ENCODE data around the gene NRXN3. TPM values are rescaled to one million over a fixed set of nuclear protein-coding genes. Genes with fewer than 3 reads are reported as not detected.

The NRXN3 gene
- total and polyA plus RNA-seq, 2 of the 13 experiments (the other 11 are each of a cell fraction or from before 2014, with no cell fraction given) = 0.03 TPM; not detected in 1

DNA sequence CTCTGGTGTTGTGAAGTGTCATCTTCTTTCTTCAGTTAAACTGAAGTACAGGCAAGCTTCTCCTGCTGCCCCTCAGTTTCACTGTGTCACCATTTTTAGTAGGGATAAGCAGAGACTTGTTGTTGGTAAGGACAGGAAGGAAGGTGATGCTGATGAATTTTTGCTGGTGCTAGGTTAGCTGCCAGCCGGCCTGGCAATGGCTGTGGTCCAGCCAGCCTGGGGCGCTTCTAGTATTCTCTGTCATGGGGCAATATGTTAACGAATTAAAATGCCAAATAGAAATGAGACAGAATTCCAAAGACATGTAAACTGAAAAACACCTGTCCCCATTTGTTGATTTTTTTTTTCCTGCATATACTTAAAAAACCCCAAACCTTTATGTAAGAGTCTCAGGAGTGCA is 1438.3 kb downstream of the NRXN3 start (continued):
- TF ChIP-seq JDP2 (CRISPR knock-in tag; IDR thresholded peaks at IDR 0.05; ENCODE audit: borderline replicate concordance) (no peak), ZNF510 (CRISPR knock-in tag; IDR thresholded peaks at IDR 0.05; ENCODE audit: low read depth) (no peak), SP140L (CRISPR knock-in tag; IDR thresholded peaks at IDR 0.05; ENCODE audit: borderline replicate concordance) (no peak)

GRCh38 chr14:79613625-79614024 is 1443.5 kb downstream of the NRXN3 start:
- POLR2A ChIA-PET = no interaction called here
- intact Hi-C loops (cut with micrococcal nuclease; ENCODE audit: unreplicated experiment) (no loop called here), in situ Hi-C loops (cut with HindIII; ENCODE audit: extremely low pct_ligation_motif_present, low pct_unique_long_range_greater_than_20kb) (no loop called here)
- TF ChIP-seq ZNF496 (CRISPR knock-in tag; IDR thresholded peaks at IDR 0.05; ENCODE audit: insufficient replicate concordance) (no peak), ARID2 (CRISPR knock-in tag; IDR thresholded peaks at IDR 0.05; ENCODE audit: borderline replicate concordance) (no peak)
- H3K9ac ChIP-seq (ENCODE audit: insufficient read depth, low read depth, low read length) = no peak overlapping the region
- no peak overlapping the region for H3K4me3 ChIP-seq (replicated peaks in 1 of 3; ENCODE audit: insufficient read depth in 1 of 3, low read depth in 2 of 3, low read length in 3 of 3)
- no peaks in the 10 kb centered on the region for H3K4me1 ChIP-seq (ENCODE audit: insufficient read depth, low read length)
- H3K4me2 ChIP-seq (ENCODE audit: low read depth, low read length) = no peak overlapping the region
- H4K20me1 ChIP-seq (ENCODE audit: insufficient read depth, low read length) = no peaks in the 10 kb centered on the region
- WGBS (ENCODE audit: low lambda C conversion rate) = 55% methylated on average over 5 of the region's 5 CpGs
- CTCF ChIA-PET (ENCODE audit: low intra/inter-chr PET ratio, low total read pairs) = no interaction called here
- FAIRE-seq (no peak), ATAC-seq (no peak), DNase-seq (ENCODE audit: low spot score) (no peak)
- no peaks in the 10 kb centered on the region for H3K79me2 ChIP-seq (ENCODE audit: insufficient read depth, low read length)
- H3K27ac ChIP-seq (ENCODE audit: extremely low read length, insufficient read depth, low read length) = no peak overlapping the region
- H3K36me3 ChIP-seq (replicated peaks in 1 of 2; ENCODE audit: control insufficient read depth in 1 of 2, insufficient read depth in 2 of 2, low read length in 2 of 2) = no peaks in the 10 kb centered on the region
- H2AFZ ChIP-seq (ENCODE audit: low read length) = no peak overlapping the region
- no TSS peak for BruUV-seq (replicated peaks)
- H3K27me3 ChIP-seq (ENCODE audit: control insufficient read depth in 1 of 2, insufficient read depth in 2 of 2, low read length in 2 of 2) = no peaks in the 10 kb centered on the region
- peaks cover 94% of the 10 kb centered on the region for H3K9me3 ChIP-seq (ENCODE audit: low read length)

DNA sequence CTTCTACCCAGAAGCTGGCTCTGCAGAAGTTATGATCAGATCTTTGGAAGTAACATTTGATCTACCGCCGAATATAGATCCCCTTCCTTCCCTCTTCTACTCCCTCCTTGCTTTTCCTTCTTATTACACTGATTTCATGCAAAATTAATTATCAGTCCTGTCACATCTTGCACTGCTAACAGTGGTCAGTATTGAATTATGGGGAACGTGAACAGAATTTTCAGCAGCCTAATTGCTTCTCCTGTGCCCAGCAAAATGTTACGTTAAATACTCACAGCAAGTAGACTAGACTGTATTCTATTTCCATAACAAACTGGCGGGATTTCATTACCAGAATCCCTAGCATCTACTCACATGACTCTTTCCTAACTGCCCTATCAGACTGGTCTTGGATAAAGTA is 1444.3 kb downstream of the NRXN3 start:
- no peak overlapping the region for H3K4me3 ChIP-seq (replicated peaks in 1 of 3; ENCODE audit: insufficient read depth in 1 of 3, low read depth in 2 of 3, low read length in 3 of 3)
- H3K36me3 ChIP-seq (replicated peaks in 1 of 2; ENCODE audit: control insufficient read depth in 1 of 2, insufficient read depth in 2 of 2, low read length in 2 of 2) = no peaks in the 10 kb centered on the region
- ATAC-seq (no peak), DNase-seq (ENCODE audit: low spot score) (no peak), FAIRE-seq (no peak)
- POLR2A ChIA-PET = no interaction called here
- no peak overlapping the region for H2AFZ ChIP-seq (ENCODE audit: low read length)
- CTCF ChIA-PET (ENCODE audit: low intra/inter-chr PET ratio, low total read pairs) = no interaction called here
- H3K9ac ChIP-seq (ENCODE audit: insufficient read depth, low read depth, low read length) = no peak overlapping the region
- intact Hi-C loops (cut with micrococcal nuclease; ENCODE audit: unreplicated experiment) (no loop called here), in situ Hi-C loops (cut with HindIII; ENCODE audit: extremely low pct_ligation_motif_present, low pct_unique_long_range_greater_than_20kb) (no loop called here)
- WGBS (ENCODE audit: low lambda C conversion rate) = 42% methylated on average over 5 of the region's 5 CpGs
- H3K9me3 ChIP-seq (ENCODE audit: low read length) = peaks cover 94% of the 10 kb centered on the region
- no peak overlapping the region for H3K27ac ChIP-seq (ENCODE audit: extremely low read length, insufficient read depth, low read length)
- no TSS peak for BruUV-seq (replicated peaks)
- H3K27me3 ChIP-seq (ENCODE audit: control insufficient read depth in 1 of 2, insufficient read depth in 2 of 2, low read length in 2 of 2) = no peaks in the 10 kb centered on the region
- no peak overlapping the region for H3K4me2 ChIP-seq (ENCODE audit: low read depth, low read length)
- H3K79me2 ChIP-seq (ENCODE audit: insufficient read depth, low read length) = no peaks in the 10 kb centered on the region
- no peaks in the 10 kb centered on the region for H4K20me1 ChIP-seq (ENCODE audit: insufficient read depth, low read length)
- no peaks in the 10 kb centered on the region for H3K4me1 ChIP-seq (ENCODE audit: insufficient read depth, low read length)
- TF ChIP-seq SMC3 (IDR thresholded peaks at IDR 0.05; ENCODE audit: low read length) (no peak), ZNF713 (CRISPR knock-in tag; IDR thresholded peaks at IDR 0.05) (no peak), SETDB1 (CRISPR knock-in tag; IDR thresholded peaks at IDR 0.05; ENCODE audit: borderline replicate concordance) (no peak), ZNF646 (CRISPR knock-in tag; IDR thresholded peaks at IDR 0.05) (no peak), DPF2 (CRISPR knock-in tag; IDR thresholded peaks at IDR 0.05; ENCODE audit: borderline replicate concordance, low read depth) (no peak), TCF7 (IDR thresholded peaks at IDR 0.05; ENCODE audit: low read depth) (no peak), KDM1A (CRISPR knock-in tag; IDR thresholded peaks at IDR 0.05) (no peak), SSRP1 (CRISPR knock-in tag; IDR thresholded peaks at IDR 0.05) (no peak)

All from HepG2 (cell line).